HepG2 (cell line): ENCODE results near the gene KTI12. TPM values are rescaled to one million over a fixed set of nuclear protein-coding genes. Genes with fewer than 3 reads are reported as not detected.
A peak's percentile ranks its signal among the peaks of the same experiment; 100 is the strongest.

ENCODE experiments used
- CBX1 ChIP-seq: IDR thresholded peaks from one replicate; pipeline ENCODE4 v1.6.1; 2016; ENCODE audit warnings: antibody characterized with exemption, low read depth
- CERS6 ChIP-seq: sonication (generic); formaldehyde crosslinking; IDR thresholded peaks from 2 replicates; pipeline ENCODE4 v1.5.0; 2020; ENCODE audit warnings: missing genetic modification reagents
- FOXK2 ChIP-seq: fragments of 450-650 bp; IDR thresholded peaks from 2 replicates; pipeline ENCODE4 v1.6.1; 2016
- GATA4 ChIP-seq: sonication (generic); IDR thresholded peaks from 2 replicates; pipeline ENCODE4 v1.6.1; 2016; ENCODE audit warnings: antibody characterized with exemption, low read depth, borderline replicate concordance
- GPBP1L1 ChIP-seq: sonication (generic); formaldehyde crosslinking; IDR thresholded peaks from 2 replicates; pipeline ENCODE4 v1.5.0; 2020; ENCODE audit warnings: mild to moderate bottlenecking, missing genetic modification reagents
- HCFC1 ChIP-seq: fragments of 150-350 bp; IDR thresholded peaks from 2 replicates; pipeline ENCODE4 v1.6.1; 2014; ENCODE audit warnings: low read depth, low read length
- HNF4A ChIP-seq: sonication (generic); formaldehyde crosslinking; IDR thresholded peaks from 2 replicates; pipeline ENCODE4 v1.4.0; 2020; ENCODE audit warnings: missing genetic modification reagents
- MED8 ChIP-seq: sonication (generic); formaldehyde crosslinking; IDR thresholded peaks from 2 replicates; pipeline ENCODE4 v1.8.1; 2023; ENCODE audit warnings: mild to moderate bottlenecking, missing genetic modification reagents; ENCODE audit not compliant: insufficient replicate concordance
- MTF1 ChIP-seq: sonication (generic); formaldehyde crosslinking; IDR thresholded peaks from 2 replicates; pipeline ENCODE4 v1.5.0; 2020; ENCODE audit warnings: missing genetic modification reagents
- NPAS2 ChIP-seq: sonication (generic); formaldehyde crosslinking; IDR thresholded peaks from 2 replicates; pipeline ENCODE4 v1.8.0; 2022; ENCODE audit warnings: mild to moderate bottlenecking, missing genetic modification reagents, borderline replicate concordance
- PAWR ChIP-seq: sonication (generic); formaldehyde crosslinking; IDR thresholded peaks from 2 replicates; pipeline ENCODE4 v1.4.0; 2020; ENCODE audit warnings: missing genetic modification reagents, mild to moderate bottlenecking, borderline replicate concordance
- POGZ ChIP-seq: sonication (generic); formaldehyde crosslinking; IDR thresholded peaks from 2 replicates; pipeline ENCODE4 v1.4.0; 2020; ENCODE audit warnings: mild to moderate bottlenecking, missing genetic modification reagents
- POLR2AphosphoS2 ChIP-seq: IDR thresholded peaks from 2 replicates; pipeline ENCODE4 v1.6.1; 2011; ENCODE audit warnings: low read depth, low read length, improper control_type of control experiment
- PTBP1 ChIP-seq: fragments of 200-400 bp; formaldehyde crosslinking; IDR thresholded peaks from 2 replicates; pipeline ENCODE4 v1.6.1; 2018; ENCODE audit warnings: low read length, low read depth; ENCODE audit not compliant: poor library complexity, severe bottlenecking
- SKI ChIP-seq: fragments of 450-650 bp; IDR thresholded peaks from one replicate; pipeline ENCODE4 v1.6.1; 2018; ENCODE audit warnings: mild to moderate bottlenecking; ENCODE audit not compliant: partially characterized antibody
- TEAD2 ChIP-seq: sonication (generic); formaldehyde crosslinking; IDR thresholded peaks from 2 replicates; pipeline ENCODE4 v1.9.0; 2021; ENCODE audit warnings: missing genetic modification reagents
- ZBTB20 ChIP-seq: sonication (generic); formaldehyde crosslinking; IDR thresholded peaks from 2 replicates; pipeline ENCODE4 v1.8.1; 2023; ENCODE audit warnings: missing genetic modification reagents, low read depth, mild to moderate bottlenecking, borderline replicate concordance
- ZNF12 ChIP-seq: sonication (generic); formaldehyde crosslinking; IDR thresholded peaks from 2 replicates; pipeline ENCODE4 v1.5.0; 2020; ENCODE audit warnings: missing genetic modification reagents
- ZNF350 ChIP-seq: sonication (generic); formaldehyde crosslinking; IDR thresholded peaks from 2 replicates; pipeline ENCODE4 v1.4.0; 2020; ENCODE audit warnings: mild to moderate bottlenecking, low read depth, missing genetic modification reagents, borderline replicate concordance
- ZNF354B ChIP-seq: sonication (generic); formaldehyde crosslinking; IDR thresholded peaks from 2 replicates; pipeline ENCODE4 v1.8.0; 2022; ENCODE audit warnings: mild to moderate bottlenecking, missing genetic modification reagents
- ZNF614 ChIP-seq: IDR thresholded peaks from 2 replicates; pipeline ENCODE4 v1.6.1; 2018; ENCODE audit warnings: missing biosample characterization, missing genetic modification reagents, inconsistent platforms, borderline replicate concordance
- ZSCAN21 ChIP-seq: sonication (generic); formaldehyde crosslinking; IDR thresholded peaks from 2 replicates; pipeline ENCODE4 v1.8.0; 2022; ENCODE audit warnings: mild to moderate bottlenecking, missing genetic modification reagents, moderate library complexity, borderline replicate concordance
- polyA plus RNA-seq, 8 experiments: library from polyadenylated mRNA; depleted of rRNA in 3 of 8; stranded (reverse) in 7 of 8; unstranded in 1 of 8; fragments of >200 nt; fragmentation: Illumina TruSeq in 4 of 8; extraction: Trizol in 4 of 8; gene quantifications; 2 replicates each; pipeline versions ENCODE4 v1.2.1 to v1.2.3, GENCODE V29; 2011 to 2016; ENCODE audit warnings: low read depth in 4 of 8, missing spikeins in 1 of 8, mixed read lengths in 1 of 8; ENCODE audit not compliant: insufficient read depth in 1 of 8
- total RNA-seq, 5 experiments: library from RNA; depleted of rRNA; stranded (reverse); fragments of >200 nt; fragmentation: Illumina TruSeq; extraction: Trizol; gene quantifications; 2 replicates each; pipeline ENCODE4 v1.2.3, GENCODE V29; 2016; ENCODE audit warnings: low read depth in 1 of 5
- TF ChIP-seq, protein P1 (sequence below): sonication (generic); formaldehyde crosslinking; IDR thresholded peaks from 2 replicates; pipeline ENCODE4 v1.8.1; 2023; ENCODE audit warnings: mild to moderate bottlenecking, missing genetic modification reagents, borderline replicate concordance
- TF ChIP-seq, protein P2 (sequence below): sonication (generic); formaldehyde crosslinking; IDR thresholded peaks from 2 replicates; pipeline ENCODE4 v1.4.0; 2020; ENCODE audit warnings: missing genetic modification reagents, mild to moderate bottlenecking, borderline replicate concordance
- TF ChIP-seq, protein P3 (sequence below), 2 experiments: IDR thresholded peaks; 2 replicates each; pipeline ENCODE4 v1.6.1; 2011 to 2012; ENCODE audit warnings: low read length in 2 of 2, borderline replicate concordance in 1 of 2, low read depth in 1 of 2, mild to moderate bottlenecking in 1 of 2, moderate library complexity in 1 of 2

Gene KTI12
- total and polyA plus RNA-seq, 2 of the 13 experiments (the other 11 are each of a cell fraction or from before 2014, with no cell fraction given), result 7.4 to 10.2 TPM

DNA sequence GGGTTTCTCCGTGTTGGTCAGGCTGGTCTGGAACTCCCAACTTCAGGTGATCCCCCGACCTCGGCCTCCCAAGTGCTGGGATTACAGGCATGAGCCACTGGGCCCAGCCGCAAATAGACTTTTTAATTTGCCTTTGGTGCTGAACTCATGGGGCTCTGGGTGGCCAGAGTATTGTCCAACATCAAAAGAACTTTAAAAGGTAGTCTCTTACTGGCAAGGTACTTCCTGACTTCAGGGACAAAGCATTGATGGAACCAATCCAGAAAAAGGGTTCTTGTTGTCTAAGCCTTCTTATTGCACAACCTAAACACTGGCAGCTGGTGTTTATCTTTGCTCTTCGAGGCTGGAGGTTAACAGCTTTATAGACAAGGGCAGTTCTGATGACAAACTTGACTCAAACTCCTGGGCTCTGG, 3.8 kb upstream of the KTI12 start (continued):
- TF ChIP-seq, protein P1, sequence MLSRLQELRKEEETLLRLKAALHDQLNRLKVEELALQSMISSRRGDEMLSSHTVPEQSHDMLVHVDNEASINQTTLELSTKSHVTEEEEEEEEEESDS (CRISPR knock-in tag), result no peak
- TF ChIP-seq ZBTB20 (CRISPR knock-in tag), result peak; percentile 64; the same call in 1 of the 2 replicates
- TF ChIP-seq FOXK2, result peak; percentile 97
- TF ChIP-seq PAWR, result no peak
- no peak for TF ChIP-seq MED8 (CRISPR knock-in tag)
- TF ChIP-seq MTF1 (CRISPR knock-in tag), result no peak
- TF ChIP-seq POGZ (CRISPR knock-in tag), result peak; percentile 83
- TF ChIP-seq CBX1, result no peak
- peak; percentile 32; the same call in 1 of the 2 replicates for TF ChIP-seq ZNF350 (CRISPR knock-in tag)
- TF ChIP-seq HCFC1, result no peak
- TF ChIP-seq POLR2AphosphoS2, result no peak
- no peak for TF ChIP-seq PTBP1
- TF ChIP-seq ZNF614, result peak; percentile 97
- no peak for TF ChIP-seq ZNF354B (CRISPR knock-in tag)
- TF ChIP-seq HNF4A (CRISPR knock-in tag), result peak; percentile 82
- TF ChIP-seq, protein P2, sequence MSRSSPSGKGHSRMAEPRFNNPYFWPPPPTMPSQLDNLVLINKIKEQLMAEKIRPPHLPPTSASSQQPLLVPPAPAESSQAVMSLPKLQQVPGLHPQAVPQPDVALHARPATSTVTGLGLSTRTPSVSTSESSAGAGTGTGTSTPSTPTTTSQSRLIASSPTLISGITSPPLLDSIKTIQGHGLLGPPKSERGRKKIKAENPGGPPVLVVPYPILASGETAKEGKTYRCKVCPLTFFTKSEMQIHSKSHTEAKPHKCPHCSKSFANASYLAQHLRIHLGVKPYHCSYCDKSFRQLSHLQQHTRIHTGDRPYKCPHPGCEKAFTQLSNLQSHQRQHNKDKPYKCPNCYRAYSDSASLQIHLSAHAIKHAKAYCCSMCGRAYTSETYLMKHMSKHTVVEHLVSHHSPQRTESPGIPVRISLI (CRISPR knock-in tag), result peak; percentile 77; the same call in 1 of the 2 replicates
- peak; percentile 81 for TF ChIP-seq SKI
- TF ChIP-seq, protein P3, sequence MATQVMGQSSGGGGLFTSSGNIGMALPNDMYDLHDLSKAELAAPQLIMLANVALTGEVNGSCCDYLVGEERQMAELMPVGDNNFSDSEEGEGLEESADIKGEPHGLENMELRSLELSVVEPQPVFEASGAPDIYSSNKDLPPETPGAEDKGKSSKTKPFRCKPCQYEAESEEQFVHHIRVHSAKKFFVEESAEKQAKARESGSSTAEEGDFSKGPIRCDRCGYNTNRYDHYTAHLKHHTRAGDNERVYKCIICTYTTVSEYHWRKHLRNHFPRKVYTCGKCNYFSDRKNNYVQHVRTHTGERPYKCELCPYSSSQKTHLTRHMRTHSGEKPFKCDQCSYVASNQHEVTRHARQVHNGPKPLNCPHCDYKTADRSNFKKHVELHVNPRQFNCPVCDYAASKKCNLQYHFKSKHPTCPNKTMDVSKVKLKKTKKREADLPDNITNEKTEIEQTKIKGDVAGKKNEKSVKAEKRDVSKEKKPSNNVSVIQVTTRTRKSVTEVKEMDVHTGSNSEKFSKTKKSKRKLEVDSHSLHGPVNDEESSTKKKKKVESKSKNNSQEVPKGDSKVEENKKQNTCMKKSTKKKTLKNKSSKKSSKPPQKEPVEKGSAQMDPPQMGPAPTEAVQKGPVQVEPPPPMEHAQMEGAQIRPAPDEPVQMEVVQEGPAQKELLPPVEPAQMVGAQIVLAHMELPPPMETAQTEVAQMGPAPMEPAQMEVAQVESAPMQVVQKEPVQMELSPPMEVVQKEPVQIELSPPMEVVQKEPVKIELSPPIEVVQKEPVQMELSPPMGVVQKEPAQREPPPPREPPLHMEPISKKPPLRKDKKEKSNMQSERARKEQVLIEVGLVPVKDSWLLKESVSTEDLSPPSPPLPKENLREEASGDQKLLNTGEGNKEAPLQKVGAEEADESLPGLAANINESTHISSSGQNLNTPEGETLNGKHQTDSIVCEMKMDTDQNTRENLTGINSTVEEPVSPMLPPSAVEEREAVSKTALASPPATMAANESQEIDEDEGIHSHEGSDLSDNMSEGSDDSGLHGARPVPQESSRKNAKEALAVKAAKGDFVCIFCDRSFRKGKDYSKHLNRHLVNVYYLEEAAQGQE (IDR thresholded peaks at IDR 0.05; ENCODE audit: borderline replicate concordance in 1 of 2, low read depth in 1 of 2, low read length in 2 of 2), result peak in 1 of 2 experiments; percentile 70; a peak in 1 of 4 replicates
- peak; percentile 79; the same call in 1 of the 2 replicates for TF ChIP-seq GATA4
- TF ChIP-seq NPAS2 (CRISPR knock-in tag), result no peak
- no peak for TF ChIP-seq TEAD2 (CRISPR knock-in tag)
- TF ChIP-seq ZNF12 (CRISPR knock-in tag), result peak; percentile 72
- TF ChIP-seq ZSCAN21 (CRISPR knock-in tag), result 0 out of 2 replicates have a peak, but pooled peaks have one; percentile 51
- no peak for TF ChIP-seq GPBP1L1 (CRISPR knock-in tag)
- no peak for TF ChIP-seq CERS6 (CRISPR knock-in tag)
